Measurements from ENCODE around the gene RSPH6A.
"Not testable (repeated sequence)": the region's sequence is repeated elsewhere in the genome, so short reads cannot be mapped to it uniquely, and the experiment has no call there.

RSPH6A gene

DNA sequence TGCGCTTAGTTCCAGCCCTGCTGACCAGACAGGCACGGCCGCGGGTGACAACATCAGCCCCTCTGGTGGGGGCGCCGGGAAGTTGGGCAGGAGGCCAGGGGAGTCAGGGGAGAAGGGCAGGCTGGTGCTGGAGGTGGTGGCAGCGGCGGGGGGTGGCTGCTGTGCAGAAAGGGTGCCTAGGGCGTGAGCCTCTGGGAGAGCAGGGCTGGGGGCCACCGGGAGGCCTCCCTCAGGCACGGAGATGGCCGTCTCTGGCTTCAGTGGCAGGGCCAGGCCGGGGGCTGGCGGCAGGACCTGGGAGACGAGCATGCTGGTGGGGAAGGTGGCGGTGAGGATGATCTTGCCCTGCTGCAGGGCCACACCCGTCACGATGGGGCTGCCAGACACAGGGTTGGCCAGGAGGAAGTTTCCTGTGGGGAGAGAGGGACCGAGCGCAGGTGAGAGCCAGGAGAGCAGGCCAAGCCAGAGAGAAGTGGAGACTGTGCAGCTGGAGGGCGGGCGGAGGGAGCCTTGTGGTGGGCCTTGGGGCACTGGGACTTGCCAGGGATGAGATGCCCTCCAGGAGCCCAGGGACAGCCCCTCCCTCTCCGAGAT lies 49.3 kb downstream of the RSPH6A start:
- DNase-seq (ENCODE audit: low read depth, low spot score): no peak

DNA sequence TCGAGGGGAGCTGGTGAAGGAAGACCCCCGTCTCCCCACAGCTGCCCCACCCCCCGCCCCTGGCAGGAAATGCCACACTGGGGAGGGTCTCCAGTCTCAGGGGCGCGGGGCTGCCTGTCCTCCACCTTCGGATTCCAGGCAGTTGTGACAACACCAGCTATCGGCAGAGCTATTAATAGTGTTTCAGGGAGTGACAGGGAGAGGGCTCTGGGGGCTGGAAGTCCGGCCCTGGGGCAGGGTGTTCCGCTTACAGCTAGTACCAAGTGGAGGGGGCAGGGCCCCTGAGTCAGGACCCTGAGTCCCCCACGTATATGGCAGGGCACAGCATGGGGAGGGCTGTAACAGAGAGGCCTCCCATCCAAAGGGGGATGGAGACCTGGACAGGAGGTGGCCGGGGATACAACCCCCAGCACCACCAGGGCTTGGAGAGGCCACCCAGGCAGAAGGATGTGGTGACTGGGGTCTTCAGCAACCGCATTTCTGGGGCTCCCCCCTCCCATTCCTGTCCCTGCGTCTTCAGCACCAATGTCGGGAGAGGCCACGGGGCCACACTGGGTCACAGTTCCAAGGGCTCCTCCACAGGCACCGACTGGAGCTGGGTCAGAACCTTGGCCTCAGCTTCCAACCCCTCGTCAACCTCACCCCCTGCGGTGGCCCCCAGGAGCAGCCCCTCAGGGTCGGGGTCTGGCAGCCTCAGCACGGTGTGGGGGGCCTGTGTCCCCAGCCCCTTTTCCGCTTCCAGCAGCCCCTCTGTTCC lies 50.0 kb downstream of the RSPH6A start:
- no peak for DNase-seq (ENCODE audit: low read depth, low spot score)

DNA sequence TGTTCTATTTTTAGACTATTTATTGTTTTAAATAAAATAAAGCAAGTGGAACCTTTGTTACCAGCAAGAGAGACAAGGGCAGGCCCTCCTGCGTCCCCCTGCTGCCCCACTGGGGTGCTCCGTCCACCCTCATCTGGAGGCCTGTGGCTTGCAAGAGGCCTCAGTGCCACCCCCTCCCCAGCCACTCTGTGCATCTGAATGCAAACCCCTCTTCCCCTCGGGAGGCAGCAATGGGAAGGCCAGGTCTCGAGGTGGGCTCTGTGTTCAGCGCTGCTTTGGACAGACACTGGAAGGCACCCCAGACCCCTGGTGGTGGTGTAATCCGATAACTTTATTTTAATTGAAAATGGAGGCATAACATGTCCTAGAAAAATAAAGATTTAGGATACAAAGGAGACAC lies 50.6 kb downstream of the RSPH6A start:
- DNase-seq (ENCODE audit: low read depth, low spot score): no peak

DNA sequence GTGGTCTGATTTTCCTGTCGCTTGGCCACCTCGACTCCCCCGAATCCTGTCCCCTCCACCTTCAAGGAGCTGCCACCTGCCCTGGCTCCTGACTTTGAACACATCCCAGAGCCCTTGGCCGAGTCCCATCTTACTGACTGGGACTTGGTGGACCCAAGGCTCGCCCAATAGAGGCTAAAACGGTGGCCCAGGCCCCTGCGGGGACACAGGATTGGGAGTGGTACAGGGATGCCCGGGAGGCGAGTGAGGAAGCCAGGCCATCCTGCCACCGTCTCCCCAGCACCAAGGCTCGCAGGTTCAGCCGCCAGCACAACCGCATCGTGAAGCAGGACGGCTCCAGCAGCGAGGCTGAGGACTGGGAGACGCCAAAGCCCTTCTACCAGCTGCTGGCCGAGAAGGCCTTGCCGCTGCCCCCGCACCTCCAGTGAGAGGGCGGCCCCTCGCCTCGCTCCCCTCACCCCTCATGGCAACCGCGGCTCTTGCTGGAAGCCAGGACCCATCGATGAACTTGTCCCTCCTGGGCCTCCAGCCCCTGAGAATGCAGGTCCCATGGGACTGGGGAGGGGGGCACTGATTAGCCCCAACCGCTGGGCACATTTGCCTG lies 51.3 kb downstream of the RSPH6A start:
- no peak for DNase-seq (ENCODE audit: low read depth, low spot score)

DNA sequence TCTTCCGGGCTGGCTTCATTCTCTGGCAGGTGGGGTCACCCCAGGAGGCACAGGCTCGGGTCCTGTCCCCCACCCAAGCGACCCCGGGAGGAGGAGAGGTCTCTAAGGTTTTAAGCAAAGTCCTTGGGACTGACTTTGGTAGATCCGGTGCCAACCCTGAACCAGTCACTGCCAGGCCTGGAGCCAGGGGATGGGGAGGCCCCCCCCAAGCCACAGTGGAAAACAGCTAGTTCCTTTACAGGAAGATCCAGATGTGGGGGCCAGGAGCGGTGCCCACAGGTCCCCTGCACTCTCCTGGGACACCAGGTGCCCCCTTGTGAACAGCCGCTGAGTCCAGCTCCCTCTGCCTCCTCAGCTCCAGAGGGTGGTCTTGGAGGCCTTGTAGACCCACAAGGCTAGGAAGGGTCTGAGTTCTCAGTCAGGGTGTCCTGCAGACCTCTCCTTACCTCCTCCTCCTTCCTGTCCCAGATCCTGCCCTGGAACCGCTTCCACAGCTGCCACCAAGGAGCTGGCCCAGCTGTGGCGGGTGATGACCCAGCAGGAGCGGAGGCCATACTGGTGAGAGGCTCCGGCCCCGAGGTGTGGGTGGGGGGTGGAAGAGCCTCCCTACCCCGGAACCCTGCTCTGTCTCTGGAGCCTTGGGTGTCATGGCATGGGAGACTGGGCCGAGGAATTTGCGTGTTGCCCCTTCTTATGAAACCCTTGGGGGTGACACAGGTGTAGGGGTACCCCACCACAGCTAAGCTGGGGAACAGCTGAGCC lies 52.1 kb downstream of the RSPH6A start:
- DNase-seq (ENCODE audit: low read depth, low spot score): no peak

DNA sequence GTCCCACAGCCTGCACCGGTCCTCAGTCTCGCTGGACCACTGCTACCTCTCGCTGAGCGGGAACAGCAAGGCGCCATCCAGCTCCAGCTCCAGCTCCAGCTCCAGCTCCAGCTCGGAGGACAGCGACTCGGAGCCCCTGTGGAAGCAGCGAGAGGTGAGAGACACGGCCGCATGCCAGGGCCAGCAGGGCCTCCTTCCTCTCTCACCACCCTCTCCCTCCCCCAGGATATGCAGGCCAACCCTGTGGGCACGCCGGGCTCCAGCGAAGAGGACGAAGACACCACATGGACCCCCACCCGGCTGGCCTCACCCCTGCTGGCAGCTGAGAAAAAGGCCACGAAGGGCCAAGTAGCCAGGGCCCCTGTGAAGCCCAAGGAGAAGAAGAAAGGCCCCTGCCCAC lies 53.4 kb downstream of the RSPH6A start:
- no peak for DNase-seq (ENCODE audit: low read depth, low spot score)

DNA sequence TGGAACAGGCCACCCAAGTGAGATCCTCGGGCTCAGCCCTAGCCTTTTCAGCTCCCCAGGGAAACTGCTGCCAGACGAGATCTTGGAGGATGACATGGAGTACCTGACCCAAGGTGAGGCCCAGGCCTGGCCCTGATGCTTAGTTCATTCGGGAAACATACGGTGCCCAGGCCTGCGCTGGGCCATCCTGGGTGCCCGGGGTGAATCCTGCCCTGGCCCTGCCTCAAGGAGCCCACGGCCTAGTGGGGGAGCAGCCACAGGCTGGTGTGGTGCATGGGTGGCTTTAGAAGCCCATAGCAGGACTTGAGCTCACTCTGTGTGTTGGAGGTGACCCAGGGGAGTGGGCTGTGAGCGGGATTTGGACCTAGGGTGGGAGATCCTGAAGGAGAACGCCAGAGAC lies 56.2 kb downstream of the RSPH6A start:
- DNase-seq (ENCODE audit: low read depth, low spot score): no peak

DNA sequence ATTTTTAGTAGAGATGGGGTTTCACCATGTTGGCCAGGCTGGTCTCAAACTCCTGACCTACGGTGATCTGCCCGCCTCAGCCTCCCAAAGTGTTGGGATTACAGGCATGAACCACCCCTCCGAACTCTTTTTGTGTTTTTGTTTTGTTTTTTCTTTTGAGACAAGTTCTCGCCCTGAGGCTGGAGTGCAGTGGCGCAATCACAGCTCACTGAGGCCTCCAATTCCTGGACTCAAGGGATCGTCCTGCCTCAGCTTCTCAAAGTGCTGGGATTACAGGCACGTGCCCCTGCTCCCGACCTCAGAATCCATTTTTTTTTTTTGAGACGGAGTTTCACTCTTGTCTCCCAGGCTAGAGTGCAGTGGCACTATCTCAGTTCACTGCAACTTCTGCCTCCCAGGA lies 57.4 kb downstream of the RSPH6A start:
- no peak for DNase-seq (ENCODE audit: low read depth, low spot score)

DNA sequence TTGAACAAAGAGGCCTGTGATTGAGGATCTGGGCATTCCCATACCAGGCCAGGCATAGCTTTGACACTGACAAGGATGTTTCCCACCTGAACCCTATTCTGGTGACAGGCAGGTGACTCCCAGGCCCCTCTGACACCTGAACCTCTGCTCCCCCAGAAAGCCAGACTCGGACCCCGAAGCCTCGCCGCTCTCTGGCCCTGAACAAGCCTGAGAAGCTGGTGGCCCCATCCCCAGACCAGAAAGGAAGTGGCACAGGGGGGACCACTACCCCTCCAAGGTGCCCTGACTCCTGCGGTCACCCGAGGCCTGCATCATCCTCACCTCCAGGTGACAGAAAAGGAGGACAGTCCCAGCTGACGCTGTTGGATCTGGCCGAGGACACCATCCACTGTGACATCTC lies 60.8 kb downstream of the RSPH6A start:
- DNase-seq (ENCODE audit: low read depth, low spot score): no peak

DNA sequence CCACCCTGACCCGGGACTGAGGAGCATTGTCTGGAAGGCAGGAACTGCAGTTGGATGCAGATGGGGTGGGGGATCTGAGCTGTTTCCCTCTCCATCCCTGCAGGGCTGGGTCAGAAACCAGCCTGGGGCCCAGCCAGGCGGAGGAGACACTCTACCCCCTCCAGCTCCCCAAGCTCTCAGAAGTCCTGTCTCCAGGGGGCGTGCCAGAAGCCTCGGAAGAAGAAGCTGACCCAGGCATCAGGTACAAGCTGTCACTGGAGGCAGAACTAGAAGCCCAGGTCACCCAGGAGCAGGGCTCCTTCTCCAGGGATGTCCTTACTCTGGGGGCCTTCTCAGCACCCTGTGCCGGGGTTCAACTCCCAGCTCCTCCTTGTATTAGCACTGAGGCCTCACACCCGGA lies 61.6 kb downstream of the RSPH6A start:
- DNase-seq (ENCODE audit: low read depth, low spot score): no peak

DNA sequence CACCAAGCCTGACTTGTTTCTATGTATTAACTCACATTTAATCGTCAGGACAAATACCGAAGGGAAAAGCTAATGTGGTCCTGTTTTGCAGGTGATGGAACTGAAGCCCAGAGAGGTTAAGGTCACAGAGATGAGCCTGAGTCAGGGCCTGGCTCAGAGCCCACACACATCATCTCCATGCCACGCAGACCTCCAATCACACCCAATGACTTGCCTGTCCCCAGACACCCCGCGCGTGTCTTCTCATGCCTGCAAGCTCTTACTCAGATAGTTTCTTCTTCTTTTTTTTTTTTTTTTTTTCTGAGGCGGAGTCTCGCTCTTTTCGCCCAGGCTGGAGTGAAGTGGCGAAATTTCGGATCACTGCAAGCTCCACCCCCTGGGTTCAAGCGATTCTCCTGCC lies 62.5 kb downstream of the RSPH6A start:
- DNase-seq (ENCODE audit: low read depth, low spot score): no peak

DNA sequence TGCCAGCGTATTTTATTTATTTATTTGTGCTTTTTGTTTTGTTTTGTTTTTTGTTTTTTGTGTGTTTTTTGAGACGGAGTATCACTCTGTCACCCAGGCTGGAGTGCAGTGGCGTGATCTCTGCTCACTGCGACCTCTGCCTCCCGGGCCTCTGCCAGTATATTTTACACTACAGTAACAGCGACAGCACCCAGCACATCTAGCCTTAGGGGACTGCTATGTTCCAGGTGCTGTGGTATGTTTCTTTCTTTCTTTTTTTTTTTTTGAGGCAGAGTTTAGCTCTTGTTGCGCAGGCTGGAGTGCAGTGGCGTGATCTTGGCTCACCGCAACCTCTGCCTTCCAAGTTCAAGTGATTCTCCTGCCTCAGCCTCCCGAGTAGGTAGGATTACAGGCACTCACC lies 63.6 kb downstream of the RSPH6A start:
- DNase-seq (ENCODE audit: low read depth, low spot score): not testable (repeated sequence)

DNA sequence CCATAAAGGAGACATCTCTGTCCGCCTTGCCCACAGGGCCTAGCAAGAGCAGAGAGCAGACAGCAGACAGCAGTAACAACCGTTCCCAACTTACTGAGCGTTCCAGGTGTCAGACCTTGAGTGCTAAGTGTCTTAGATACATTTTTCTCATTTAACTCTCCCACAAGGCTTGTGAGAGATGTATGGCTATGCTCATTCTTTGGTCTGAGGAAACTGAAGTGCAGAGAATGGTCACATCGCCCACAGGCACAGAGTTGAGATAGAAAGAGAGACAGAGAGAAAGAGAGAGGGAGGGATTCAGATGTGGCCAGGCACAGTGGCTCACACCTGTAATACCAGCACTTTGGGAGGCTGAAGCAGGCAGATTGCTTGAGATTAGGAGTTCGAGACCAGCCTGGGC lies 67.6 kb downstream of the RSPH6A start:
- no peak for DNase-seq (ENCODE audit: low read depth, low spot score)

DNA sequence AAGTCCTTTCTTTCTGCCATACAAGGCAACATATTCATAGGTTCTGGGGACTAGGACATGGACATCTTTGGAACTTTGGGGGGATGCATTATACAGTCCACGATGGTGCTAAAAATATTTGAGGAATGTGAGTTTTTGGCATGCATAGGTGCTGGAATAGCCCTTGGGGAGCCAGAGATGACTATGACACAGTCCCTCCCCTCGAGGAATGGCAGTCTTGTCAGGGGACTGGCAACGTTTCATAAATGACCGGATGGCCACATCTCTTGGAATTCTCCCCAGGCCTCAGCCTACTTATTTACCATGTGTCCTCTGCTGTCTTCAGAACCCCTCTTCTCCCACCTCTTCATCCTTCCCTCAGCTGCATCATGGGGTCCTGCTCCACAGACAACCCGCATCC lies 68.2 kb downstream of the RSPH6A start:
- no peak for DNase-seq (ENCODE audit: low read depth, low spot score)
